Measurements from ENCODE around the gene ZNF613. TPM values are rescaled to one million over a fixed set of nuclear protein-coding genes. Genes with fewer than 3 reads are reported as not detected.
"Not testable (repeated sequence)": the region's sequence is repeated elsewhere in the genome, so short reads cannot be mapped to it uniquely, and the experiment has no call there.

ZNF613 gene
- total RNA-seq, 2 donors from 2014 or later, result 17.5 to 22.5 TPM

- peak overlapping the region; percentile 91 for H3K4me3 ChIP-seq (ENCODE audit: low read length)
- Mint-ChIP-seq H3K27me3 (ENCODE audit: insufficient read depth) (no peaks in the 10 kb centered on the region), H3K9me3 (peaks cover 97% of the 10 kb centered on the region), H3K4me3 (peak overlapping the region; percentile 98), H3K27ac (peak overlapping the region; percentile 99), H3K4me1 (peaks cover 16% of the 10 kb centered on the region), H3K36me3 (ENCODE audit: low read depth) (peaks cover 53% of the 10 kb centered on the region)
- H3K27me3 ChIP-seq (ENCODE audit: control insufficient read depth, insufficient read depth, low read length, poor library complexity, severe bottlenecking), result no peaks in the 10 kb centered on the region
- TF ChIP-seq, protein P1, sequence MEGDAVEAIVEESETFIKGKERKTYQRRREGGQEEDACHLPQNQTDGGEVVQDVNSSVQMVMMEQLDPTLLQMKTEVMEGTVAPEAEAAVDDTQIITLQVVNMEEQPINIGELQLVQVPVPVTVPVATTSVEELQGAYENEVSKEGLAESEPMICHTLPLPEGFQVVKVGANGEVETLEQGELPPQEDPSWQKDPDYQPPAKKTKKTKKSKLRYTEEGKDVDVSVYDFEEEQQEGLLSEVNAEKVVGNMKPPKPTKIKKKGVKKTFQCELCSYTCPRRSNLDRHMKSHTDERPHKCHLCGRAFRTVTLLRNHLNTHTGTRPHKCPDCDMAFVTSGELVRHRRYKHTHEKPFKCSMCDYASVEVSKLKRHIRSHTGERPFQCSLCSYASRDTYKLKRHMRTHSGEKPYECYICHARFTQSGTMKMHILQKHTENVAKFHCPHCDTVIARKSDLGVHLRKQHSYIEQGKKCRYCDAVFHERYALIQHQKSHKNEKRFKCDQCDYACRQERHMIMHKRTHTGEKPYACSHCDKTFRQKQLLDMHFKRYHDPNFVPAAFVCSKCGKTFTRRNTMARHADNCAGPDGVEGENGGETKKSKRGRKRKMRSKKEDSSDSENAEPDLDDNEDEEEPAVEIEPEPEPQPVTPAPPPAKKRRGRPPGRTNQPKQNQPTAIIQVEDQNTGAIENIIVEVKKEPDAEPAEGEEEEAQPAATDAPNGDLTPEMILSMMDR (conservative IDR thresholded peaks at IDR 0.05), result no peak
- DNase-seq, result no peak
- peak overlapping the region; percentile 98 for H3K9ac ChIP-seq (ENCODE audit: extremely low read depth, low read length, poor library complexity, severe bottlenecking)
- no peak overlapping the region for H3K27ac ChIP-seq (ENCODE audit: low read depth, low read length)
- peaks cover 81% of the 10 kb centered on the region for H3K9me3 ChIP-seq (ENCODE audit: control insufficient read depth, low read length)
- H3K4me1 ChIP-seq (ENCODE audit: control insufficient read depth, insufficient read depth, low read length), result peaks cover 6% of the 10 kb centered on the region
- H3K36me3 ChIP-seq (ENCODE audit: control insufficient read depth, insufficient read depth, low read length), result peaks cover 27% of the 10 kb centered on the region
- WGBS, 2 experiments (ENCODE audit: insufficient coverage in 1 of 2, insufficient read length in 1 of 2), result 33% methylated on average over 3 of the region's 3 CpGs; no CpG with 5 or more reads in 1 of the 2 experiments
Measured at GRCh38 chr19:51905206-51905605, 22.1 kb upstream of the ZNF613 start.

- WGBS, 2 experiments (ENCODE audit: insufficient coverage in 1 of 2, insufficient read length in 1 of 2), result 47 to 80% methylated on average over 1 to 2 of the region's 3 CpGs
- not testable (repeated sequence) for H3K27me3 ChIP-seq (ENCODE audit: control insufficient read depth, insufficient read depth, low read length, poor library complexity, severe bottlenecking); H3K27ac ChIP-seq (ENCODE audit: low read depth, low read length); H3K4me1 ChIP-seq (ENCODE audit: control insufficient read depth, insufficient read depth, low read length); H3K27me3 Mint-ChIP-seq (ENCODE audit: insufficient read depth); DNase-seq
- H3K27ac Mint-ChIP-seq, result peak overlapping the region; percentile 99
- H3K9ac ChIP-seq (ENCODE audit: extremely low read depth, low read length, poor library complexity, severe bottlenecking), result peak overlapping the region; percentile 98
- peak overlapping the region; percentile 98 for H3K4me3 Mint-ChIP-seq
- peaks cover 22% of the 10 kb centered on the region for H3K36me3 ChIP-seq (ENCODE audit: control insufficient read depth, insufficient read depth, low read length)
- H3K4me1 Mint-ChIP-seq, result peaks cover 16% of the 10 kb centered on the region
- peaks cover 97% of the 10 kb centered on the region for H3K9me3 Mint-ChIP-seq
- H3K4me3 ChIP-seq (ENCODE audit: low read length), result peak overlapping the region; percentile 91
- peaks cover 79% of the 10 kb centered on the region for H3K9me3 ChIP-seq (ENCODE audit: control insufficient read depth, low read length)
- peaks cover 51% of the 10 kb centered on the region for H3K36me3 Mint-ChIP-seq (ENCODE audit: low read depth)
Measured at GRCh38 chr19:51905639-51906038, 21.6 kb upstream of the ZNF613 start.

- H3K9ac ChIP-seq (ENCODE audit: extremely low read depth, low read length, poor library complexity, severe bottlenecking); H3K4me1 ChIP-seq (ENCODE audit: control insufficient read depth, insufficient read depth, low read length); DNase-seq; H3K27me3 ChIP-seq (ENCODE audit: control insufficient read depth, insufficient read depth, low read length, poor library complexity, severe bottlenecking); H3K27me3 Mint-ChIP-seq (ENCODE audit: insufficient read depth); H3K27ac ChIP-seq (ENCODE audit: low read depth, low read length): not testable (repeated sequence)
- Mint-ChIP-seq H3K4me1 (peaks cover 16% of the 10 kb centered on the region), H3K36me3 (ENCODE audit: low read depth) (peaks cover 47% of the 10 kb centered on the region), H3K4me3 (peak overlapping the region; percentile 98), H3K27ac (peak overlapping the region; percentile 99), H3K9me3 (peaks cover 97% of the 10 kb centered on the region)
- H3K36me3 ChIP-seq (ENCODE audit: control insufficient read depth, insufficient read depth, low read length), result peaks cover 18% of the 10 kb centered on the region
- peak overlapping the region; percentile 68 for H3K4me3 ChIP-seq (ENCODE audit: low read length)
- H3K9me3 ChIP-seq (ENCODE audit: control insufficient read depth, low read length), result peaks cover 79% of the 10 kb centered on the region
- WGBS, 2 experiments (ENCODE audit: insufficient coverage in 1 of 2, insufficient read length in 1 of 2), result 50 to 76% methylated on average over 4 to 9 of the region's 9 CpGs
Measured at GRCh38 chr19:51906108-51906507, 21.2 kb upstream of the ZNF613 start.

DNA sequence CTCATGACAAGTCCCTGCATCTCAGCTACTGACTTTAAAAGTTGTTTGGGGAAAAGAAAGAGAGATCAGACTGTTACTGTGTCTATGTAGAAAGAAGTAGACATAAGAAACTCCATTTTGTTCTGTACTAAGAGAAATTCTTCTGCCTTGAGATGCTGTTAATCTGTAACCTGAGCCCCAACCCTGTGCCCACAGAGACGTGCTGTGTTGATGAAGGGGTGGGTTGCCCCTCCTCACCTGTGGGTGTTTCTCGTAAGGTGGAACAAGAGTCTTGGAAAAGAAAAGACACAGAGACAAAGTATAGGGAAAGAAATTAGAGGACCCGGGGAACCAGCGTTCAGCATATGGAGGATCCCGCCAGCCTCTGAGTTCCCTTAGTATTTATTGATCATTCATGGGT lies 19.3 kb upstream of the ZNF613 start:
- WGBS, 2 experiments (ENCODE audit: insufficient coverage in 1 of 2, insufficient read length in 1 of 2), result 67% methylated on average over 5 of the region's 5 CpGs; no CpG with 5 or more reads in 1 of the 2 experiments
- peaks cover 80% of the 10 kb centered on the region for H3K9me3 ChIP-seq (ENCODE audit: control insufficient read depth, low read length)

More for the DNA sequence above, 19.3 kb upstream of the ZNF613 start:
- H3K4me3 ChIP-seq (ENCODE audit: low read length), result peak overlapping the region; percentile 68
- DNase-seq; H3K4me3 Mint-ChIP-seq; H3K36me3 ChIP-seq (ENCODE audit: control insufficient read depth, insufficient read depth, low read length); H3K9ac ChIP-seq (ENCODE audit: extremely low read depth, low read length, poor library complexity, severe bottlenecking); H3K27me3 ChIP-seq (ENCODE audit: control insufficient read depth, insufficient read depth, low read length, poor library complexity, severe bottlenecking); H3K27me3 Mint-ChIP-seq (ENCODE audit: insufficient read depth); H3K4me1 ChIP-seq (ENCODE audit: control insufficient read depth, insufficient read depth, low read length); H3K27ac ChIP-seq (ENCODE audit: low read depth, low read length): not testable (repeated sequence)
- Mint-ChIP-seq H3K27ac (peak overlapping the region; percentile 74), H3K9me3 (peaks cover 96% of the 10 kb centered on the region), H3K36me3 (ENCODE audit: low read depth) (peaks cover 30% of the 10 kb centered on the region), H3K4me1 (peaks cover 16% of the 10 kb centered on the region)
